ENCODE data around the gene BTAF1. TPM values are rescaled to one million over a fixed set of nuclear protein-coding genes. Genes with fewer than 3 reads are reported as not detected.

The BTAF1 gene
- total RNA-seq, 1 donor from 2014 or later = 27.2 TPM

DNA sequence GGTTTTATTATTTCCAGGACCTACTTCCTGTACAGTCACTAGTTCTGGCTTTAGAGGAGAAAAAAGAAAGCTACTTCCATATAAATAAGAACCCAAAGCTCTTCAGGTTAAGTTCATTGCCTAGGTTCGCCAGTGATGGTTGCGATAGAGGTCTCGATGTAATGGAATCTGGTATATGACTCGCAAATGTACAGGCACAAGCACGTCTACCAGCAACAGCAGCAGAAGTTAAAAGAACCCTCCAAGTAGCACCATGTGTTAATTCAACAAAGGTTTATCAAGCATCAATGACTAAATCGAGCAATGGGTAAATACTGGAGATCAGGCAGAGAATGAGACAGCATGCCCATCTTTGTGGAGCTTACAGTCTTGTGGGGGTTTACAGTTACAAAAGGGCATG lies 155.4 kb downstream of the BTAF1 start:
- DNase-seq (ENCODE audit: low read depth) = no peak
- no peak overlapping the region for H3K4me3 ChIP-seq (ENCODE audit: low read depth, low read length)
- TF ChIP-seq, protein P1, sequence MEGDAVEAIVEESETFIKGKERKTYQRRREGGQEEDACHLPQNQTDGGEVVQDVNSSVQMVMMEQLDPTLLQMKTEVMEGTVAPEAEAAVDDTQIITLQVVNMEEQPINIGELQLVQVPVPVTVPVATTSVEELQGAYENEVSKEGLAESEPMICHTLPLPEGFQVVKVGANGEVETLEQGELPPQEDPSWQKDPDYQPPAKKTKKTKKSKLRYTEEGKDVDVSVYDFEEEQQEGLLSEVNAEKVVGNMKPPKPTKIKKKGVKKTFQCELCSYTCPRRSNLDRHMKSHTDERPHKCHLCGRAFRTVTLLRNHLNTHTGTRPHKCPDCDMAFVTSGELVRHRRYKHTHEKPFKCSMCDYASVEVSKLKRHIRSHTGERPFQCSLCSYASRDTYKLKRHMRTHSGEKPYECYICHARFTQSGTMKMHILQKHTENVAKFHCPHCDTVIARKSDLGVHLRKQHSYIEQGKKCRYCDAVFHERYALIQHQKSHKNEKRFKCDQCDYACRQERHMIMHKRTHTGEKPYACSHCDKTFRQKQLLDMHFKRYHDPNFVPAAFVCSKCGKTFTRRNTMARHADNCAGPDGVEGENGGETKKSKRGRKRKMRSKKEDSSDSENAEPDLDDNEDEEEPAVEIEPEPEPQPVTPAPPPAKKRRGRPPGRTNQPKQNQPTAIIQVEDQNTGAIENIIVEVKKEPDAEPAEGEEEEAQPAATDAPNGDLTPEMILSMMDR (IDR thresholded peaks at IDR 0.05; ENCODE audit: insufficient read depth, low read length, poor library complexity, severe bottlenecking) = no peak

More for the DNA sequence above, 155.4 kb downstream of the BTAF1 start:
- no peaks in the 10 kb centered on the region for H3K27me3 ChIP-seq (ENCODE audit: control insufficient read depth, insufficient read depth, low read length)
- no peaks in the 10 kb centered on the region for H3K36me3 ChIP-seq (ENCODE audit: control insufficient read depth, insufficient read depth, low read length)

Other genes with a start within 250 kb of the BTAF1 start
- gene TNKS2, start 125.3 kb upstream of the BTAF1 start, total RNA-seq = 57.6 and 58.1 TPM in 2 replicates
- 0.42 and 1.2 TPM in 2 replicates for gene FGFBP3, start 14.3 kb upstream of the BTAF1 start, total RNA-seq

Measured in kidney epithelial cell (primary cell).